Hepatocyte (in vitro differentiated cells): ENCODE data around the gene PARP4.

ENCODE experiments used
- CTCF ChIP-seq: fragments of 200-600 bp; sonication (generic); IDR thresholded peaks from 2 replicates; pipeline ENCODE4 v1.5.1; 2016; ENCODE audit warnings: antibody characterized with exemption, mild to moderate bottlenecking; ENCODE audit not compliant: poor library complexity
- EZH2 ChIP-seq: fragments of 200-600 bp; sonication (generic); IDR thresholded peaks from 2 replicates; pipeline ENCODE4 v1.6.1; 2016; ENCODE audit warnings: antibody characterized with exemption, mild to moderate bottlenecking, borderline replicate concordance
- EZH2phosphoT487 ChIP-seq: fragments of 200-600 bp; sonication (generic); IDR thresholded peaks from one replicate; pipeline ENCODE4 v1.6.1; 2018; ENCODE audit warnings: antibody characterized with exemption, mild to moderate bottlenecking, low read depth, moderate library complexity; ENCODE audit not compliant: unreplicated experiment, severe bottlenecking

- TF ChIP-seq CTCF, result no peak
- TF ChIP-seq EZH2, result no peak
- TF ChIP-seq EZH2phosphoT487, result no peak
These were observed 5.8 kb downstream of the PARP4 start for GRCh38 chr13:24506698-24507335.
